IPS-NIHi7 (cell line): ENCODE data around the gene NOXA1.
A peak's percentile ranks its signal among the peaks of the same experiment; 100 is the strongest.

ENCODE experiments used
- DNase-seq: peaks from one replicate; pipeline ENCODE4 v3.0.0; 2012; ENCODE audit warnings: mixed read lengths; ENCODE audit errors: extremely low spot score

Gene NOXA1

DNA sequence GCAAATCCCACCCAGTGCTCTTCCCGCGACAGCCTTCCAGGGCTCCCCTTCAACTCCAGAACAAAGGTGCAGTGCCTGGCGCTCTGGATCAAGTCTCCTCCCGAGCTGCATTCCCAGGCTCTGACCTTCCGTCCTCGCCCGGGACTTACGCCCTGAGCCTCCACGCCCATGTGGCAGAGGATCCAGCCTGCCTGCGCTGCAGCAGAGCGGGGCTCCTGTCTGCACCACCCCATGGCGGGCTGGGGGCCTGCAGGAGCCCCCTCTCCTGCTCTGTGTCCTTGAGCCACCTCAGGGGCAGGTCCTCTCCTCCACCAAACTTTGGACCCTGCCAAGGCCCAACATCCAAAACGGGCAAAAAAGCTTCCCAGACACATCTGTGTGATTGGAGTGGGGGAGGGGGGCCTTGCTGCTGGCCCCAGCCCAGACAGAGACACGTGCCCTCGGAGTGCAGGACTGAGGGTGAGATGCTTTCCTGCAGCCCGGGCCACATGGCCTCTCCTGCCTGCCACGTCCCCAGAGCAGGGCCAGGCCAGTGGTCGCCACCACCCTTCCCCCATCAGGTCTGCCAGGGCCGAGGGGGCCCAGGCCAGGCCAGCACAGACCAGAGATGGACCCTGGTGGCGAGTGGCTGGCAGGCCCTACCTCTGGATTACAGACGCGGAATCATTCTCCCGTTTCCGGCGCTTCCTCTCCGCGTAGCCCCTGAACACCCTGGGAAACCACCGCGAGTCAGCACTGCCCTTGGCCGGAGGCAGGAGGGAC lies 31.6 kb downstream of the NOXA1 start:
- peak; percentile 40 for DNase-seq

DNA sequence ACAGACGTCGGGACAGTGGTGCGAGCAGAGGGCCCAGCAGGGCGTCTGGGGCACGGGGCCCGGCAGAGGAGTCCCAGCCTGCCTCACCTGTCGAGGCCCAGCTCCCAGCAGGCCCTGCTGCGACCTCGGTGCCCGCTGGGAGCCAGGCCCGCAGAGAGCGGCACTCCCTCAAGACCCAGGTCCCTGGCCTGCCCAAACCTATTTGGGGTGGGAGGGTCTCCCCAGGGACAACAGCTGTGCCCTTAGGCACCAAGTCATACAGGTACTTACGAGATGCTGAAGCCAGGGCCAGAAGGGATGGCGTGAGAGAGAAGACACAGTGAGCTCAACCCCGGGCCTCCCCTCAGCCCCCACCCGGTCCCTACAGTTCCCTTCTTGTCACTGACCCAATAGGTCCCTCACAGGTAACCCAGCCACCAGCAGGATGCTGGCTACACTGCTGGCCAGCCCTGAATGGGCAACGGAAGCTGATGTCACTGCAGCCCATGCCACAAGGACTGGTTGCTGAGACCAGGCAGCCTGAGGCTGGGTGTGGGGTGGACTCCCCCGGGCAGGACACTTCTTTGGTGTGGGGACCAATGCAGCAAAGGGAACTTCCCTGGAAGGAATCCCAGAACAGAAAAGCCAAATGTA lies 32.3 kb downstream of the NOXA1 start:
- DNase-seq, result no peak

DNA sequence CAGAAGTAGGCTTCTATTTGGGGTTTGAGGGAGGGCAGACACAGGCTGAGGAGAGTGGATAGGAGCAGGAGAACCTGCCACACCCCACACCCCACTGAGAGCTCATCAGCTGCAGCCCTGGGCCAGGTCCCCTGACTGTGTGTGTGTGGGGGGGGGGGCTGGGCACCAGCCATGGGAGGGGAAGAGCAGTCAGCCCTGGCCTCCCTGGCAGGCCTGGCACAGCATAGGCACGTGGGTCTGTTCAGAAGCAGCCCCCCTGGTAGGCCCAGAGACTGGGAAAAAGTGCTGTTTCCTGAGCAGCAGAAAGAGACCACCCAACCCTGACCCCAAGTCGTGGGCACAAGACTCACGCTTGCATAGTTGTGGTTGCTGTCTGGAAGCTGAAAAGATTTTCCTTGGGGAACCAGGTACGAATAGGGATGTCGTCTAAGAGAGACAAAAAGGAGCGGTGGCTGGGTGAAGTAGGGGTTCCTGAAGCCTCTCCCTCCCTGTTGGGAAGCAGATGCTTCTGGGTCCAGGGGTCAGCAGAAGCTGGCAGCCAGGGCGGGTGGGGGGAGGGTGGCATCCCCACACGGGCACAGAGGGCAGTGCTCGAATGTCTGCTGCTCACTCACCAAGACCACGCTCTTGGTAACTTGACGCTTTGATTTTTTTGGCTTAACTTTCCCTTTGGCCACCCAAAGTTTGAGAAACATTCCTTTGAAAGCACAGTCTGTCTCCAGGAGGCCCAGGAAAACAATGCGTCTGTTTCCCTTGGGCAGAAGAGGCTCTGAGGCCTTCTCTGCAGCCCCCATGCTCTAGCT lies 33.1 kb downstream of the NOXA1 start:
- DNase-seq, result no peak

DNA sequence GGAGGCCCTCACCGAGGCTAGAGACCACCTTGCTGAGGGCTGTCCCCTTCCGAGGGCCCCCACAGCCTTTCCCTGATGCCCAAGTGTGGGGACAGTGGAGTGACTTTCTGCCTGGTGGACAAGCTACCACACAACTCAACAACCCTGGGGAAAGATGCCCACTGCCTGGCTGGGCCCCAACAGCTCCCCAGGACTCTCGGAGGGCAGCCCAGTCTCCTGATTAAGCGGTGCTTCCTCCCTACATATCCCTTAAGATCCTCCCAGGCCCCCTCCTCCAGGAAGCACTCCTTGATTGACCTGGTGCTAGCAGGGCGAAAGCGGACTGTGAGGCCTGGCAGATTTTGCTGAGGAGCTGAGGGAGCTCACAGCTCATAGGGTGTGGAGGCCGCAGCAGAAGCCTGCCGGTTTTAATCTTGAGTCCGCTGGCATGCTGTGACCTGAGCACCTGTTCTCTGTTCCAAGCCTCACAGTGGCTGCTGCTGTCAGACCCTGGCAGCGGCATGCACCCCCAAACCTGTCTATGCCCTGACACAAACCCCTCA lies 33.7 kb downstream of the NOXA1 start:
- no peak for DNase-seq

DNA sequence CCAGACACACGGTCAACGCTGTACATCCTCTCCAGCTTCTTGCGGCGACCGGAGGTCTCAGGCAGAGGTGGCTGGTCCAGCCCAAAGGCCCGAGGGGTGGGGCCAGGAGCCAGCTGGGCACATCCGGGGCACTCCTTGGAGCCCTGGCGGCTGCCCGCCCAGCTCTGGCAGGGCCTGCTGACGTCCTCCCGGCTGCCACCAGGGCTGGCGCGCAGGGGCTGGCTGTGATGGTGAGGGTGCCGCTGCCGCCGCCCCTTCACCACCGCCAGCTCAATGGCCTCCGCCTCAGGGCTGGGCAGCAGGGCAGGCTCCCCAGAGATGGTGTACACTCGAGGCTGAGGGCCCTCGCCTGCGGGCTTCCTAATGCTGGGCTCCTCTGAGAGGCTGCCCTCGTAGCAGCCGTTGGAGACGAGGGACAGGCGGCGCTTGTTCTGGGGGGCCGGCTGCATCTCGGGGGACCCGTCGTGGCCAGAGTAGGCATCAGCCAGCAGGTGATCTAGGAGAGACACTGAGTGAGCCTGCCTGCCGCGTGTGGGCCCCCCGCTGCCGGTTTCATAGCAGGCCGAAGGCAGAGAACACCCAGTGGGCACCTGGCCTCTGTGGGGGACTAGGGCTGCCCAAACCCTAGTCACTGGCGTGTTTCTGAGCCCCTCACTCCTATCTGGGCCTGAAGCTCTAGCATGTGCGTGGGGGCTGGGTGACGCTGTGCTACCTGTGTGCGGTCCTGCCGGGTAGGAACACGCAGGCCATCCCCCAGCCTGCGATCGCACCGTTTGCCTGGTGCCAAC lies 34.4 kb downstream of the NOXA1 start:
- DNase-seq, result no peak

DNA sequence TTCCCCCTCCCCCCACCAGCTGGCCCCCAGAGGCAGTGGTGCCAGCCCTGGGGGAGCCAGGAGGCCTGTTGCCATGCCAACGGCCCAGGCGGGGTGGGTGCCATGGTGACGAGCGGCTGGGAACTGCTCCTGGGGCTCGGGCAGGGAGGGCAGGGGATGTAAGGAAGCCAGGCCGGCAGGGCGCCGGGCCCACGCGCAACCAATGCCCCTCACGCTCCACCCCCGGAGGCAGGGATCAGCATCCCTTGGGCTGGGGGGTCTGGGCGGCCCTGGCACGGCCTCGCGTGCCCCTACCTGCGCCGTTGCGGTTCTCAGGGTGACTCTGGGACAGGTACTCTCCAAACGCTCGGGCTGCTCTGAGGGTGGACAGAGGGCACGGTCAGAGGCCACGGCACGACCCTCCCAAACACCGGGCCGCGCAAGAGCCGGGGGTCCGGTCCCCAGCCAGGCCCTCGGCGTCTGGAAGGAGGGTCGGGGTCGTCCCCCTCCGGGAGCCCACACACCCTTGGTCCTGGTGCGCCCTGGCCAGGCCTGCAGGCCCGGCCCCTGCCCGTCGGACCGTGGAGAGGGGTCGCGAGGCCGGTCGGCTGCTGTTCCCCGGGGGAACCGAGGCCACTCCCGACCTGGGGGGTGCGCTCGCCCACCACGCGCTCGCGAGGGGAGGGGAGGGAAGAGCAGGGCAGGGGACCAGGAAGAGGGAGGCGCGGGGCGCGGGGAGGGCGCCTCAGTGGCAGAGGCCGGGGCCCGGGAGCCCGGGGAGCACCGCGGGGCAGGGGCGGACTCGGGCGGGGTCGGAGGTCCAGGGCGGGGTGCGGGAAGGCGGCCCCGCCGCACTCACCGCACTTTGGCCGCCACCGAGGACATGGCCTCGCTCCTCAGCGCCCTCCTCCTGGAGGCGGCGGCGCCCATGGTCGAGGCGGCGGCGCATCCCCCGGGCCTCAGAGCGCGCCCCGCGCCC lies 35.3 kb downstream of the NOXA1 start:
- DNase-seq, result no peak

DNA sequence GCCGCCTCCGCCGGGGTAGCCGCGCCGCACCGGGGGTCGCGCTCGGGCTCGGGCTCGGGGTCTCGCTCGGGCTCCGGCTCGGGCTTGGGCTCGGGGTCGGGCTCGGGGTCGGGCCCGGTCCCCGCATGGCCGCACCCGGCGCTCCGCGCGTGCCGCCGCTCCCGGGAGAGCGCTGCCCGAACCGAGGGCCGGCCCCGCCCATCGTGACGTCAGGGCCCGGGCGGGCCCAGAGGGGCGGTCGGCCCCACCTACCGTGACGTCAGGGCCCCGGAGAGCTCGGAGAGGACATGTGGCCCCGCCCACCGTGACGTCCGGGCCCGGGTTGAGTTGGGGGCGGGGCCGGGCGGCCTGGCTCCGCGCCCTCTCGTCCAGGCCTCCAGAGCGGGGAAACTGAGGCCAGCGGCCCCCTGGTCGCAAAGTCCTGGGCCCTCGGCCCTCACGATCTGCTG lies 36.0 kb downstream of the NOXA1 start, which contains the start of gene NSMF:
Gene NSMF, minus strand, starts transcription at position 183 of the 449 bp plus-strand sequence. CDS start 232 bp downstream, outside the sequence.
- peak; percentile 100 for DNase-seq

DNA sequence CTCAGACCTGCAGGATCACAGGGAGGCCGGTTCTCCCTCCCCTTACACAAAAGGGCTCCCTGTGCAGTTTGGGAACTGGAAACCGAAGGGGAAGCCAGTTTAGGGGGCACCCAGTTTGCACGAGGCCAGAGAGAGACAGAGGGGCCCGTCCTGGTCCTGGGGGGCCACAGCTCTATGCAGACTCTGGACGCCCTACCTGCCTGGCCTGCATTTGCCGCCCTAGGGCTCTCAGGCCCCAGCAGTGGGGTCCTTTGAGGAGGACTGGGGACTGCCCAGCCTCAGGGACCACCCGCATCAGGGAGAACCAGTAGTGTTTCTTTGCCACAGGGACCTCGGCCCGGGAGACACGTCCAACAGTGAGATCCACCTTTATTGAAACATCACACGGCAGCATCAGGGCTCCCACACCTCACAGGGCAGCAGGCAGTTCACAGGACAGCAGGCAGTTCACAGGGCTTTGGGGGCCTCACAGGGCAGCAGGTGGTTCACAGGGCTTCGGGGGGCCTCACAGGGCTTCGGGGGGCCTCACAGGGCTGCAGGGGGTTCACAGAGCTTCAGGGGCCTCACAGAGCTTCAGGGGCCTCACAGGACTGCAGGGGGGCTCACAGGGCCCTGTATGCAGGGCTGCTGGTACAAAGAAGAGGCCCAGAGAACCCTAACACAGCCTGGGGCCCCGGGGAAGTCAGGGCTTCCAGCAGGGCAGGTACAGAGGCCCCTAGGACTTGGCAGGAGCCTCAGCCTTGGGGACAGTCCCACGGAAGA lies 36.6 kb downstream of the NOXA1 start:
- no peak for DNase-seq

DNA sequence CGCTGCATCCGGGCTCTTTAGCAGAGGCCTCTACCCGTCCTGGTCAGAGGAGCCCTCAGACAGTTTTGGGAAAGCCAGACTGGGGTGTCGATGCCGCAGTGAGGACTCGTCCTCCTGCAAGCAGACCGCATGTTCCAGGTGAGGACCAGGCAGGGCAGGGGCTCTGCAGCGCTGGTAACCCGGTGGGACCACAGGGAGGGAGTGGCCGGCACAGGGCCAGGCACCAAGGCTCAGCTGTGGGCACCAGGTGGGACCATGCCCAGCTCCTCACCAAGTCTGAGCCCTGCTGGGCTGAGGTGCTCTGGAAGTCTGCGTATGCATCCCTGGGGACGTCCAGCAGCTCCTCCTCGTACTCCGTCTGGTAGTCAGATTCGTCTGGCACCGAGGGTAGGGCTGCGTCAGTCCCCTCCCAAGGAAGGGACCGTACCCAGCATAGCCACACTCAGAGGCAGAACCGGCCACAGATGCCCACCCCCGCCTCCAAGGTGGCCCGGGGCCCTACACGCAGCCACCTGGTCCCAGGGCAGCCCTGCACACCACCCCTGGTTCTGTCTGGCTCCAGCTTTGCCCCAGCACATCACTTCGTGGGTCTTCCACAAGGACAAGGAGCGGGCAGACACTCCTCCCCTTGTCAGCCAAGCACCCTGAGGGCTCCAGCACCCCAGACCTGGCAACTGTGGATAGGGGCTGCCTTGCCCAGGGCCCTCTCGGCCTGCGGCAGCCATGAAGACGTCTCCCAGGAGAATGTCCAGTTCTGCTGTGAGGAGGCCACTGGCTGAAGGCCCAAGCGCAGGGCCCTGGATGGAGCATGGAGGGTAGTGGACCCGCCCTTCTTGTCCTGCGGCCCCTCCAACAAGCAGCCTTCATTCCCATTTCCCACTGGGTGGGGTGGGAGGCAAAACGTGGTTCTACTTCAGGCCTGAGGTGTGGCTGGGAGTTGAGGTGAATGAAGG lies 37.4 kb downstream of the NOXA1 start:
- DNase-seq, result no peak

DNA sequence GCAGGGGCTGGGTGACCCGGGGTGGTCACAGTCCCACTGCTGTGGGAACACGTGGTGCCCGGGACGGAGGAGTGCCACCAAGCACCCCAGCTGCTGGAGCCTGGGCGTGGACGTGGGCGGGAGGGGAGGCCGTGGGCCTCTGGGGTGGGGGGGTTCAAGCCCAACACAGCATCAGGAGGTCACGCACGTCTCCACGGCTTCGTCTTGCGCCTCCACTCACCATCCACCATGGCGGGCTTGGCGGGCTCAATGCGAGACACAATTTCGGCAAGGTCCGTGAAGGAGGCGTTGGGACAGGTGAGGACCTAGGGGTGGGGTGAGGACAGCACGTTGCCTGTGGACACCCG lies 38.1 kb downstream of the NOXA1 start:
- no peak for DNase-seq

DNA sequence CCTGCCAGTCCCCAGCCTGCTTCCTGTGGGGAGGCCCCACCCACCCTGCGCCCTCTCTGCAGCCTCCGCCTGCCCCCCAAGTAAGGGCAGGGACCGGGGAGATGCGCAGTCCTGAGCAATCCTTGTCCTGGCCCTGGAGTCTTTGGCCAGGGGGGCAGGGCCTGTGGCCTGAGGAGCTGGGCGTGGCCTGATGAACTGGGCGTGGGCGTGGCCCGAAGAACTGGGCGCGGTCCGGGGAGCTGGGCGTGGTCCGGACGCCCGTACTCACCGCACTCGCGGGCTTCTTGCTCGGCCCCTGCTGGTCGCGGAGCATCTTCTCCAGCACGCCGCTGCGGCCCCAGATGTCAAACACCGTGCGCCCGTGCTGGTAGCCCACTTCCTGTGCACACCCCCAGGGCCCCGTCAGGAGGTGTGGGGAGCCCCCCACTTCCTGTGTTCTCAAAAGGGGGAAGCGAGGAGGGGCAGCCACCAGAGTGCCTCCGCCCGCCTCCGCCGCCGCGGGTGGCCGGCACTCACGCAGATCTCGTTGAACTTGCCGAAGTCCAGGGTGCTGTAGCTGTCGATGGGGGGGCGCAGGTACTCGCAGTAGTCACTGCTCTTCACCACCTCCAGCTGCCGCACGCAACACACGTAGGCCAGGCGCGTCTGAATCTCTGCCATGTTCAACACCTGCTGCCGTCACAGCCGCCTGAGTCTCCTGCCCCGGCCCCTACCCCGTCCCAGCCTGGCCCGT lies 38.6 kb downstream of the NOXA1 start:
- peak; percentile 96 for DNase-seq

DNA sequence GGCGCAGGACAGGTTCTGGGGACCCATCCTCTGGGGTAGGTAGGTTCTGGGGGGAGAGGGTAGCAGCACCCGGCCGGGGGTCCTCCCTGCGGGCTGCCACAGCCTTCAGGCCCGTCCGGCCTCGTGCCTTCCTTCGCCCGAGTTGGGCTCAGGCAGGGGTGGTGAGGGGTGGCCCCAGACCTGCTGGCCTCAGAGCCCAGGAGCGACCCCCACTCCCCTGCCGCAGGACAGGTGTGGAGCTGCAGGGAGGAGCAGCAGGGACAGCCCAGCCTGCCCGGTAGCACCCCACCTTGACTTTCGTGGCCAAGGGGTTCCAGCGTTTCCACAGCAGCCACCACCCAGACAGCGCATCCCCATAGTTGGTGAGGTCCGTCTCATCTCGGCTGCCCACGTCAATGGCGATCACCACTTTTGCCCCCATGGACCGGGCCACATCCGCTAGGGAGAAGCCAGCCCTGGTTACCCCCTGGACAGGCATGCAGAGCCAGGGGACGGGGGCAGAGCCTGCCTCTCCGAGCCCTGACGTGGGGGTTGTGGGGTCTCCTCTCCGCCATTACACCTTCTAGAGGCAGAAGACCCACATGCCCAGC lies 39.3 kb downstream of the NOXA1 start:
- no peak for DNase-seq

DNA sequence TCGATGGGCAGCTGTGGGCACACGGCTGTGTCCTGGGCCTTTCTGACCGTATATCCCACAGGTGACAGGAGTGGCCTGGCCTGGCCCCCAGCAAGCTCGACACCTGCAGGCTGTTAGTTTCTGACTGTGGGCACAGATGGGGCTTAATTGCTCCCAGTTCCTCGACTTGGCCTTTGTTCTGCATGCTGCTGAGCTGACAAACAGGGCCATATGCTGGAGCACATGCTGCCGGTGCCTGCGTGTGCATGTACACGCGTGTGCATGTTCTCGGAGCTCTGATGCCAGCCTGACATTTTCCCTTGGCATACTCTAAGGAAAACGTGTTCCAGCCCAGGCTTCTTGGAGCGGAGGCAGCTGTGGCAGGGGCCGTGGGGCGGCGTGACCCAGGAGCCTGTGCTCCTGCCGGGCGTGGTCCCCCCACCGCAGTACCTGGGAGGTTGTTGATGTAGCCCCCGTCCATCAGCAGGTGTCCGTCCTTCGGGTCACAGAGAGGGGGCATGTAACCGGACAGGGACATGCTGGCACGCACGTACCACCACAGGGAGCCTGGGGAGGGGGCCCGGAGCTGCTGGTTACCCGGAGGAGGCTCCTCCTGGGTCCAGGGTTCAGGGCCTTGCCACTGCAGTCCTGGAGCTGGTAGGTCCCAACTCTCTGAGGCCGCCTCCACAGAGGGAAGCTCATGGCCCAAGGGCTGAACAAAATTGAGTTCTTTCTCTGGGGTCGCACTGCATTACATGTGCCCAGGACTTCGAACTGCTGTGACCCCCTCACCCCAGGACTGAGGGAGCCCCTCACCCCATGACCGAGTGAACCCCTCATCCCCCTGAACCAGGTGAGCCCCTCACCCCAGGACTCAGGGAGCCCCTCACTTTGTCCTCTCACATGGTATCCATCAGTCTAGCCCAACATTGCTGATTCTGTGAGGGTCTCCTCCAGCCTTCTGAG lies 40.1 kb downstream of the NOXA1 start:
- no peak for DNase-seq

DNA sequence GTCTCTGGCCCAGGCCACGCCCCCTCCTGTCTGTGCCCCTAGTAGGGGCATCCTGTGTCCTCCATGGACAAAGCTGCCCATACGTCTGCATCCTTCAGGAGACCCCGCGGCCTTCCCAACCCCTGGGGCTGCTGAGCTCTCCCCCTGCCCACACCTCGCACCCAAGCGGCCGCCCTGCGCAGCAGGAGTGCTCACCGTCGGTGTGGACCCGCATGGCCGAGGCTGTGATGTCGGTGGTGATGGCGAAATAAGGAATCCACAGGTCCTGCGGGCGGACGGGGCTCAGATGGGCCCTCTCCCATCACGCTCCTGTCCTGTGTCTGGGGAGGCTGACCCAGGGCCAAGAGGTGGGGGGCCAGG lies 40.7 kb downstream of the NOXA1 start:
- no peak for DNase-seq

DNA sequence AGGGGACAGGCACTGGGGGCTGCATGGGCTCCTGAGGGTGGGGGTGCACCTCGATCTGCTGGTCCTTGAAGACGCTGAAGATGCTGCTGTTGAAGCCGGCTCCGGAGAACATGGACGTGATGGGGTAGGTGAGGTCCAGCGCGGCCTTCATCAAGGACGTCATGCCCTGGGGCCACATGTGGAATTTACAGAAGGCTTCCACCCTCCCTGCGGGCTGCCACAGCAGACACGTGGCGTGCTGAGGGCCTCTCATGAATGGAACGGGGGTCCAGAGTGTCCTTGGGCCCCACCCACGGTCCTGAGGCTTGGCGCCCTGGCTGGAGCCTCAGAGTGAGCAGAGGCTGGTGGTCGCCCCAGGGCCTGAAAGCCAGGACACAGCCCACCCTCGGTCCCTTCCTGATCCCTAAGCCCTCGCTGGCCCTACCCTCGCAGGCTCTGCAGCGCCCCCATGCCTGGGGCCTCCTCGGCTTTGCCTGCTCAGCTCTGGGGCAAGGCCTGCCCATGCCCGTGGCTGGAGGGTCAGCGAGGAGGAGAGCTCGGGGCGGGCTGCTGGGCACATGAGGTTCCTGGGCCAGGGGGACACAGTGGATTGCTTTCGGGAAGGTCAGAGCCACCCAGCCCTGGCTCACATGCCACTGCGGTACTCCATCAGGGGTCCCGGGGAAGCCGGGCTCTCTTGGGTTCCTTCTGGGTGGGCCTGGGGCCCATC lies 41.3 kb downstream of the NOXA1 start:
- DNase-seq, result no peak
